Measurements from ENCODE around the gene MYO5C.

Gene MYO5C

GRCh38 chr15:52295421-52296001, at the start of gene MYO5C:
Gene MYO5C, minus strand, starts transcription at chr15:52295804. Its CDS starts 168 bp downstream, at chr15:52295636.
- DNase-seq (ENCODE audit: low read depth in 2 of 2): no peak

- DNase-seq (ENCODE audit: low read depth in 2 of 2): no peak
Observed at GRCh38 chr15:52344592-52344991, 49.0 kb upstream of the MYO5C start.

GRCh38 chr15:52343831-52344230, 48.2 kb upstream of the MYO5C start:
- no peak for DNase-seq (ENCODE audit: low read depth in 2 of 2)

GRCh38 chr15:52340093-52340492, 44.5 kb upstream of the MYO5C start:
- no peak for DNase-seq (ENCODE audit: low read depth in 2 of 2)

- no peak for DNase-seq (ENCODE audit: low read depth in 2 of 2)
Observed at GRCh38 chr15:52338891-52339290, 43.3 kb upstream of the MYO5C start.

GRCh38 chr15:52338058-52338457, 42.5 kb upstream of the MYO5C start:
- DNase-seq (ENCODE audit: low read depth in 2 of 2): no peak

GRCh38 chr15:52337198-52337853, 41.7 kb upstream of the MYO5C start:
- DNase-seq (ENCODE audit: low read depth in 2 of 2): no peak

- DNase-seq (ENCODE audit: low read depth in 2 of 2): no peak
Observed at GRCh38 chr15:52336529-52336928, 40.9 kb upstream of the MYO5C start.

- no peak for DNase-seq (ENCODE audit: low read depth in 2 of 2)
Observed at GRCh38 chr15:52334491-52335160, 39.0 kb upstream of the MYO5C start.

GRCh38 chr15:52331490-52332240, 36.1 kb upstream of the MYO5C start:
- DNase-seq (ENCODE audit: low read depth in 2 of 2): peak; percentile 8 to 26

GRCh38 chr15:52329987-52330386, 34.4 kb upstream of the MYO5C start:
- DNase-seq (ENCODE audit: low read depth in 2 of 2): no peak

- DNase-seq (ENCODE audit: low read depth in 2 of 2): no peak
Observed at GRCh38 chr15:52329150-52329549, 33.5 kb upstream of the MYO5C start.

GRCh38 chr15:52328680-52329079, 33.1 kb upstream of the MYO5C start:
- no peak for DNase-seq (ENCODE audit: low read depth in 2 of 2)

- DNase-seq (ENCODE audit: low read depth in 2 of 2): no peak
Observed at GRCh38 chr15:52326756-52327155, 31.2 kb upstream of the MYO5C start.

GRCh38 chr15:52324109-52324508, 28.5 kb upstream of the MYO5C start:
- no peak for DNase-seq (ENCODE audit: low read depth in 2 of 2)

GRCh38 chr15:52318729-52319500, 23.3 kb upstream of the MYO5C start:
- no peak for DNase-seq (ENCODE audit: low read depth in 2 of 2)

GRCh38 chr15:52317688-52318087, 22.1 kb upstream of the MYO5C start:
- no peak for DNase-seq (ENCODE audit: low read depth in 2 of 2)

GRCh38 chr15:52317022-52317421, 21.4 kb upstream of the MYO5C start:
- DNase-seq (ENCODE audit: low read depth in 2 of 2): no peak

GRCh38 chr15:52309154-52309548, 13.5 kb upstream of the MYO5C start:
- no peak for DNase-seq (ENCODE audit: low read depth in 2 of 2)

GRCh38 chr15:52308446-52309153, 13.0 kb upstream of the MYO5C start:
- no peak for DNase-seq (ENCODE audit: low read depth in 2 of 2)

GRCh38 chr15:52307847-52308246, 12.2 kb upstream of the MYO5C start:
- DNase-seq (ENCODE audit: low read depth in 2 of 2): no peak

Data from activated CD4-positive, alpha-beta T cell treated with anti-CD3 and anti-CD28 coated beads for 24 hours (primary cell).